Aorta (tissue), 5 donors: Measurements from ENCODE around the gene FTSJ1. TPM values are rescaled to one million over a fixed set of nuclear protein-coding genes. Genes with fewer than 3 reads are reported as not detected.

Source experiments
- ATAC-seq: fragments of 200-7000 bp; cut with Tn5 transposase; one replicate; pipeline ENCODE4 v1.9.1; 2022; ENCODE audit warnings: moderate library complexity; ENCODE audit not compliant: low FRiP score
- DNase-seq, 2 donors: peaks; one replicate each; pipeline ENCODE4 v3.0.0-alpha.2; 2020
- H3K27ac ChIP-seq, 2 donors: one replicate each; pipeline ENCODE4 v1.5.1; 2013; ENCODE audit warnings: low read length in 2 of 2, mild to moderate bottlenecking in 2 of 2, moderate library complexity in 2 of 2, control low read depth in 1 of 2, inconsistent platforms in 1 of 2, low read depth in 1 of 2
- H3K27me3 ChIP-seq, 2 donors: one replicate each; pipeline ENCODE4 v1.6.1; 2013; ENCODE audit warnings: control low read depth in 1 of 2, low read length in 1 of 2, mild to moderate bottlenecking in 1 of 2, moderate library complexity in 1 of 2; ENCODE audit not compliant: insufficient read depth in 2 of 2, control insufficient read depth in 1 of 2
- H3K36me3 ChIP-seq, 2 donors: one replicate each; pipeline ENCODE4 v1.6.1; 2013; ENCODE audit warnings: control low read depth in 1 of 2, low read length in 1 of 2, mild to moderate bottlenecking in 1 of 2; ENCODE audit not compliant: insufficient read depth in 2 of 2, control insufficient read depth in 1 of 2
- H3K4me1 ChIP-seq, 2 donors: one replicate each; pipeline ENCODE4 v1.6.1; 2013; ENCODE audit warnings: low read length in 2 of 2, control low read depth in 1 of 2, mild to moderate bottlenecking in 1 of 2, moderate library complexity in 1 of 2; ENCODE audit not compliant: insufficient read depth in 2 of 2, control insufficient read depth in 1 of 2
- H3K4me3 ChIP-seq, 2 donors: one replicate each; pipeline ENCODE4 v1.5.1; 2013; ENCODE audit warnings: low read length in 2 of 2, control low read depth in 1 of 2, mild to moderate bottlenecking in 1 of 2
- H3K9me3 ChIP-seq: one replicate; pipeline ENCODE4 v1.6.1; 2013; ENCODE audit warnings: mild to moderate bottlenecking, low read length; ENCODE audit not compliant: control insufficient read depth
- WGBS, 2 donors: extraction: QIAGEN DNeasy Blood & Tissue Kit; methylation state at CpG; one replicate each; pipeline ENCODE4 v1.1.7; 2013; 5-methylcytosine and 5-hydroxymethylcytosine counted together
- intact Hi-C, 2 donors: fragments of 100-400 bp; cut with DNase I; formaldehyde crosslinking; loops; one replicate each; pipeline versions ENCODE4 v1.14.2 to v1.15.0; 2022
- polyA plus RNA-seq, 2 donors: library from polyadenylated mRNA; stranded (reverse); fragments of 200-250 nt; gene quantifications; one replicate each; pipeline ENCODE4 v1.2.3, GENCODE V29; 2013
- total RNA-seq, 2 donors: library from RNA; stranded (reverse); fragmentation: NEBNext Ultra II Directional; extraction: Animal tissue kit (Norgen Biotek cat#: 25700); gene quantifications; one replicate each; pipeline ENCODE4 v1.2.1, GENCODE V29; 2021
- donor health status: healthy with polysubstance abuse.
- donor health status: Bipolar disorder and iron deficiency.
- donor health status: DM: no; HTN: no; CAD: no.
- donor health status: DM: no; HTN: no; CAD: no.
- donor health status: DM: yes; HTN: yes; CAD: no.

FTSJ1 gene
- total and polyA plus RNA-seq, 4 donors: 28.5 to 45.1 (median 35.6) TPM

GRCh38 chrX:48533165-48533564 is 57.2 kb downstream of the FTSJ1 start:
- no peaks in the 10 kb centered on the region for H3K27me3 ChIP-seq
- intact Hi-C loops: no loop called here
- ATAC-seq (no peak), DNase-seq (no peak)
- no peak overlapping the region for H3K4me3 ChIP-seq
- 76 to 94% methylated on average over 3 of the region's 3 CpGs for WGBS, 2 donors
- no peaks in the 10 kb centered on the region for H3K4me1 ChIP-seq
- H3K36me3 ChIP-seq: peaks cover 0 to under 1% of the 10 kb centered on the region in 2 donors
- H3K27ac ChIP-seq: no peak overlapping the region
- H3K9me3 ChIP-seq: no peaks in the 10 kb centered on the region

Other genes starting within 250 kb of the FTSJ1 start
- not detected for gene SSX1, start 220.8 kb upstream of the FTSJ1 start, total RNA-seq
- not detected for gene SSX1, start 220.8 kb upstream of the FTSJ1 start, polyA plus RNA-seq
- gene SSX3, start 119.5 kb upstream of the FTSJ1 start, total RNA-seq: not detected
- gene SSX3, start 119.5 kb upstream of the FTSJ1 start, polyA plus RNA-seq: not detected
- not detected for gene SSX4, start 92.7 kb upstream of the FTSJ1 start, total RNA-seq
- not detected for gene SSX4, start 92.7 kb upstream of the FTSJ1 start, polyA plus RNA-seq
- gene SSX4B, start 64.2 kb upstream of the FTSJ1 start, total RNA-seq: not detected
- not detected for gene SSX4B, start 64.2 kb upstream of the FTSJ1 start, polyA plus RNA-seq
- 10 to 100 TPM; 11.8 to 13.2 TPM for gene SLC38A5, start 5.9 kb upstream of the FTSJ1 start, total RNA-seq
- gene SLC38A5, start 5.9 kb upstream of the FTSJ1 start, polyA plus RNA-seq: 1 to 10 TPM; 6.0 to 8.5 TPM
- 10 to 100 TPM; 10.3 to 12.0 TPM for gene PORCN, start 32.8 kb downstream of the FTSJ1 start, total RNA-seq
- gene PORCN, start 32.8 kb downstream of the FTSJ1 start, polyA plus RNA-seq: 10 to 100 TPM in 1 of 2 donors, 1 to 10 TPM in 1; 4.5 to 18.7 TPM
- 10 to 100 TPM; 12.6 to 15.4 TPM for gene EBP, start 45.6 kb downstream of the FTSJ1 start, total RNA-seq
- gene EBP, start 45.6 kb downstream of the FTSJ1 start, polyA plus RNA-seq: 10 to 100 TPM; 21.7 to 32.7 TPM
- gene TBC1D25, start 63.5 kb downstream of the FTSJ1 start, total RNA-seq: 10 to 100 TPM; 15.2 to 16.7 TPM
- 1 to 10 TPM; 4.6 to 8.4 TPM for gene TBC1D25, start 63.5 kb downstream of the FTSJ1 start, polyA plus RNA-seq
- gene RBM3, start 98.3 kb downstream of the FTSJ1 start, total RNA-seq: 100 to 1,000 TPM; 194 to 285 TPM
- 100 to 1,000 TPM; 128 to 299 TPM for gene RBM3, start 98.3 kb downstream of the FTSJ1 start, polyA plus RNA-seq
- gene WDR13, start 121.3 kb downstream of the FTSJ1 start, total RNA-seq: 100 to 1,000 TPM; 110 to 112 TPM
- gene WDR13, start 121.3 kb downstream of the FTSJ1 start, polyA plus RNA-seq: 100 to 1,000 TPM; 103 to 337 TPM
- gene WAS, start 207.6 kb downstream of the FTSJ1 start, total RNA-seq: 10 to 100 TPM; 12.4 to 19.9 TPM
- gene WAS, start 207.6 kb downstream of the FTSJ1 start, polyA plus RNA-seq: 1 to 10 TPM in 1 of 2 donors, under 1 TPM in 1; 0.90 to 9.6 TPM
- 1 to 10 TPM; 2.6 to 3.0 TPM for gene SUV39H1, start 220.5 kb downstream of the FTSJ1 start, total RNA-seq
- 1 to 10 TPM in 1 of 2 donors, under 1 TPM in 1; 0.88 to 3.2 TPM for gene SUV39H1, start 220.5 kb downstream of the FTSJ1 start, polyA plus RNA-seq